SK-N-MC (cell line): ENCODE measurements around the gene SMARCB1.

ENCODE experiments used
- EZH2 ChIP-seq: fragments of 200-600 bp; sonication (generic); IDR thresholded peaks from one replicate; pipeline ENCODE4 v1.6.1; 2017; ENCODE audit warnings: antibody characterized with exemption
- FOXP2 ChIP-seq: optimal IDR thresholded peaks from 2 replicates; pipeline ENCODE3; 2011; ENCODE audit warnings: mild to moderate bottlenecking, moderate library complexity; ENCODE audit not compliant: insufficient read depth; ENCODE audit errors: extremely low read length, control extremely low read depth
- POLR2AphosphoS5 ChIP-seq: IDR thresholded peaks from 2 replicates; pipeline ENCODE4 v1.6.1; 2012; ENCODE audit warnings: mild to moderate bottlenecking, low read depth, low read length, borderline replicate concordance

- TF ChIP-seq EZH2 (no peak), POLR2AphosphoS5 (no peak), FOXP2 (no peak)
Observed at GRCh38 chr22:23846081-23846469, 59.3 kb downstream of the SMARCB1 start.
